ENCODE results near the gene ARHGEF9. TPM values are rescaled to one million over a fixed set of nuclear protein-coding genes. Genes with fewer than 3 reads are reported as not detected.
A peak's percentile ranks its signal among the peaks of the same experiment; 100 is the strongest.

Gene ARHGEF9
- total RNA-seq, 1 donor from 2014 or later = 46.0 TPM

DNA sequence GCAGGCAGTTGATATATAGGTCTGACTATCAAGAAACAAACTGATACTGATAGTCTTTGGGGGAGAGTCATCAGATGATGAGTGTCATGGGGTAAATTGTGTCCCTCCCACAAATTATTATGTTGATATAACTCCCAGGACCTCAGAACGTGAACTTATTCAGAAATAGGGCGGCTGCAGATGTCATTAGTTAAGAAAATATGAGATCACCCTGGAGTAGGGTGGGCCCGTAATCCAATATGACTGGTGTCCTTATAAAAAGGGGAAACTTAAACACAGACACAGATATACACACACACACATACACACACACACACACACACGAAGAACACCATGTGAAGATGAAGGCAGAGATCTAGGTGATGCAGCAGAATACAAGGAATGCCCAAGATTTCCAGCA is 32.7 kb upstream of the ARHGEF9 start:
- no peaks in the 10 kb centered on the region for H4K20me1 ChIP-seq (ENCODE audit: insufficient read depth, low read length)
- TF ChIP-seq EZH2 (IDR thresholded peaks at IDR 0.05; ENCODE audit: insufficient read depth, low read length) (no peak), CTCF (IDR thresholded peaks at IDR 0.05; ENCODE audit: insufficient read depth, low read depth, low read length) (no peak)
- H3K27ac ChIP-seq (ENCODE audit: low read depth, low read length) = no peak overlapping the region
- no peak overlapping the region for H3K4me3 ChIP-seq (ENCODE audit: insufficient read depth, low read depth, low read length)
- no peaks in the 10 kb centered on the region for H3K4me1 Mint-ChIP-seq (ENCODE audit: low read depth, unreplicated experiment)
- H3K27me3 ChIP-seq (ENCODE audit: insufficient read depth, low read length) = no peaks in the 10 kb centered on the region
- no peak overlapping the region for H3K9ac ChIP-seq (ENCODE audit: low read length)
- H3K36me3 ChIP-seq (ENCODE audit: insufficient read depth, low read length) = no peaks in the 10 kb centered on the region
- FAIRE-seq (peak; percentile 56), DNase-seq (ENCODE audit: low read depth) (no peak)
- H3K4me2 ChIP-seq (ENCODE audit: low read length) = no peak overlapping the region
- H3K4me3 Mint-ChIP-seq (ENCODE audit: unreplicated experiment) = no peak overlapping the region
- H3K9me3 Mint-ChIP-seq (ENCODE audit: unreplicated experiment) = peaks cover 4% of the 10 kb centered on the region
- H3K4me1 ChIP-seq (ENCODE audit: insufficient read depth, low read length) = no peaks in the 10 kb centered on the region
- no peak overlapping the region for H3K27ac Mint-ChIP-seq (ENCODE audit: unreplicated experiment)
- no peaks in the 10 kb centered on the region for H3K79me2 ChIP-seq (ENCODE audit: insufficient read depth, low read length)
- no peaks in the 10 kb centered on the region for H3K9me3 ChIP-seq (ENCODE audit: insufficient read depth, low read depth, low read length)
- no peaks in the 10 kb centered on the region for H3K36me3 Mint-ChIP-seq (ENCODE audit: low read depth, unreplicated experiment)
- no peak overlapping the region for H2AFZ ChIP-seq (ENCODE audit: low read depth, low read length)
- no peaks in the 10 kb centered on the region for H3K27me3 Mint-ChIP-seq (ENCODE audit: low read depth, unreplicated experiment)

GRCh38 chrX:63812823-63813222 is 27.8 kb upstream of the ARHGEF9 start:
- H3K4me3 Mint-ChIP-seq (ENCODE audit: unreplicated experiment) = no peak overlapping the region
- no peak for TF ChIP-seq EZH2 (IDR thresholded peaks at IDR 0.05; ENCODE audit: insufficient read depth, low read length)
- no peak for TF ChIP-seq CTCF (IDR thresholded peaks at IDR 0.05; ENCODE audit: insufficient read depth, low read depth, low read length)
- no peak overlapping the region for H2AFZ ChIP-seq (ENCODE audit: low read depth, low read length)
- H3K27ac Mint-ChIP-seq (ENCODE audit: unreplicated experiment) = no peak overlapping the region
- no peaks in the 10 kb centered on the region for H3K27me3 ChIP-seq (ENCODE audit: insufficient read depth, low read length)
- H3K4me3 ChIP-seq (ENCODE audit: insufficient read depth, low read depth, low read length) = no peak overlapping the region
- FAIRE-seq = peak; percentile 94
- no peaks in the 10 kb centered on the region for H4K20me1 ChIP-seq (ENCODE audit: insufficient read depth, low read length)
- H3K9me3 Mint-ChIP-seq (ENCODE audit: unreplicated experiment) = no peaks in the 10 kb centered on the region
- H3K9ac ChIP-seq (ENCODE audit: low read length) = no peak overlapping the region
- H3K4me1 Mint-ChIP-seq (ENCODE audit: low read depth, unreplicated experiment) = no peaks in the 10 kb centered on the region
- H3K4me1 ChIP-seq (ENCODE audit: insufficient read depth, low read length) = no peaks in the 10 kb centered on the region
- no peaks in the 10 kb centered on the region for H3K9me3 ChIP-seq (ENCODE audit: insufficient read depth, low read depth, low read length)
- no peaks in the 10 kb centered on the region for H3K27me3 Mint-ChIP-seq (ENCODE audit: low read depth, unreplicated experiment)
- no peak for DNase-seq (ENCODE audit: low read depth)
- no peaks in the 10 kb centered on the region for H3K36me3 Mint-ChIP-seq (ENCODE audit: low read depth, unreplicated experiment)
- no peak overlapping the region for H3K27ac ChIP-seq (ENCODE audit: low read depth, low read length)
- H3K36me3 ChIP-seq (ENCODE audit: insufficient read depth, low read length) = no peaks in the 10 kb centered on the region
- no peaks in the 10 kb centered on the region for H3K79me2 ChIP-seq (ENCODE audit: insufficient read depth, low read length)
- no peak overlapping the region for H3K4me2 ChIP-seq (ENCODE audit: low read length)

DNA sequence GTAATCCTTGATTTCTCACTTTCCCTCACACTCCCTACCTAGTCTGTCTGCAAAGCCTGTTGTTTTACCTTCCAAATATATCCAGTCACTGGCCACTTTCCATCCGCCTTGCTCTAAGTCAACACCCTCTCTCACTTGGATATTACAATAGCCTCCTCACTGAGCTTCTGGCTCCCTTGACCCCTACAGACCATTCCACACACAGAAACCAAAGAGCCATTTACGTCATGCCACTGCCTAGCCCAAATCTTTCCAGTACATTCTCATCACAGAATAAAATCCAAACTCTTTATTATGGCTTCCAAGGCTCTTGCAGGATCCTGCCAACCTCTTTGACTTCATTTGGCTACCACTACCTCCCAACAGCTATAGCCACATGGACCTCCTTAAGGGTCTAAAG is 25.7 kb upstream of the ARHGEF9 start:
- FAIRE-seq = no peak
- Mint-ChIP-seq H3K36me3 (ENCODE audit: low read depth, unreplicated experiment) (no peaks in the 10 kb centered on the region), H3K27ac (ENCODE audit: unreplicated experiment) (no peak overlapping the region)

More for the DNA sequence above, 25.7 kb upstream of the ARHGEF9 start:
- H4K20me1 ChIP-seq (ENCODE audit: insufficient read depth, low read length) = no peaks in the 10 kb centered on the region
- no peak overlapping the region for H3K9ac ChIP-seq (ENCODE audit: low read length)
- no peaks in the 10 kb centered on the region for H3K9me3 ChIP-seq (ENCODE audit: insufficient read depth, low read depth, low read length)
- no peak overlapping the region for H2AFZ ChIP-seq (ENCODE audit: low read depth, low read length)
- Mint-ChIP-seq H3K4me3 (ENCODE audit: unreplicated experiment) (no peak overlapping the region), H3K27me3 (ENCODE audit: low read depth, unreplicated experiment) (no peaks in the 10 kb centered on the region), H3K4me1 (ENCODE audit: low read depth, unreplicated experiment) (no peaks in the 10 kb centered on the region), H3K9me3 (ENCODE audit: unreplicated experiment) (no peaks in the 10 kb centered on the region)
- no peak overlapping the region for H3K4me3 ChIP-seq (ENCODE audit: insufficient read depth, low read depth, low read length)
- no peaks in the 10 kb centered on the region for H3K4me1 ChIP-seq (ENCODE audit: insufficient read depth, low read length)
- H3K36me3 ChIP-seq (ENCODE audit: insufficient read depth, low read length) = no peaks in the 10 kb centered on the region
- no peaks in the 10 kb centered on the region for H3K79me2 ChIP-seq (ENCODE audit: insufficient read depth, low read length)
- no peak overlapping the region for H3K27ac ChIP-seq (ENCODE audit: low read depth, low read length)
- H3K27me3 ChIP-seq (ENCODE audit: insufficient read depth, low read length) = no peaks in the 10 kb centered on the region
- DNase-seq (ENCODE audit: low read depth) = no peak
- no peak overlapping the region for H3K4me2 ChIP-seq (ENCODE audit: low read length)
- TF ChIP-seq CTCF (IDR thresholded peaks at IDR 0.05; ENCODE audit: insufficient read depth, low read depth, low read length) (no peak), EZH2 (IDR thresholded peaks at IDR 0.05; ENCODE audit: insufficient read depth, low read length) (no peak)
